ENCODE results near the gene CEP126. TPM values are rescaled to one million over a fixed set of nuclear protein-coding genes. Genes with fewer than 3 reads are reported as not detected.

CEP126 gene
- total and polyA plus RNA-seq, 2 experiments from 2014 or later, result 1.4 to 2.3 TPM

DNA sequence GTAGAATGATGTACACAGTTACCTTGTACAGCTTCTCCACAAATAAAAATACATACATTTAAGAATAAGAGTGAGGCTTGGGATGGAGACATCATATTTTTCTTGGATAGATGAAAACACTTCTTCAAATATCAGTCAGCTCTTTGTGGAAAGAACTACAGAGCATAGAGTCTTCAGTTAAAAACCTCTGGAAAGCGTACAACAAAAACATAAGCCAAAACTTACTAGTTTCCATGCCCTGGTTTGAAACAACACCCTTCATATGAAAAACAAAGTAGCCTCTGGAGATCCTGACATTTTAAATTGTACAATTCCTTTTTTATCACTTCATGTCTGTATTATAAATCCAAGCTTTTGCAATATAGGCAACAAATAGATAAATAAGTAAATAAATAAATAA is 7.0 kb upstream of the CEP126 start:
- Histone ChIP-seq H3K9me2 (ENCODE audit: insufficient read depth) (no peaks in the 10 kb centered on the region), H3K27ac (ENCODE audit: low read depth) (no peak overlapping the region), H3K79me2 (replicated peaks; ENCODE audit: insufficient read depth) (no peaks in the 10 kb centered on the region), H3K27me3 (ENCODE audit: insufficient read depth) (no peaks in the 10 kb centered on the region), H3F3A (replicated peaks; ENCODE audit: low read depth) (no peaks in the 10 kb centered on the region), H2AFZ (no peak overlapping the region), H3K36me3 (ENCODE audit: insufficient read depth) (no peaks in the 10 kb centered on the region), H4K20me1 (replicated peaks; ENCODE audit: insufficient read depth) (no peaks in the 10 kb centered on the region), H3K4me3 (no peak overlapping the region), H3K4me1 (ENCODE audit: insufficient read depth) (no peaks in the 10 kb centered on the region), H3K4me2 (no peak overlapping the region)
- no peak overlapping the region for H3K4me3 Mint-ChIP-seq
- H3K27ac Mint-ChIP-seq, result no peak overlapping the region
- no peaks in the 10 kb centered on the region; the same call in 2 of the 3 replicates for H3K4me1 Mint-ChIP-seq
- no peaks in the 10 kb centered on the region for H3K9me3 Mint-ChIP-seq
- H3K27me3 Mint-ChIP-seq (ENCODE audit: insufficient read depth, low read depth, poor library complexity), result no peaks in the 10 kb centered on the region
- H3K36me3 Mint-ChIP-seq (ENCODE audit: low read depth), result no peaks in the 10 kb centered on the region
- TF ChIP-seq NANOG (IDR thresholded peaks at IDR 0.05; ENCODE audit: borderline replicate concordance), result no peak
- TF ChIP-seq ZNF114 (CRISPR knock-in tag; IDR thresholded peaks at IDR 0.05), result no peak
- TF ChIP-seq, protein P1, sequence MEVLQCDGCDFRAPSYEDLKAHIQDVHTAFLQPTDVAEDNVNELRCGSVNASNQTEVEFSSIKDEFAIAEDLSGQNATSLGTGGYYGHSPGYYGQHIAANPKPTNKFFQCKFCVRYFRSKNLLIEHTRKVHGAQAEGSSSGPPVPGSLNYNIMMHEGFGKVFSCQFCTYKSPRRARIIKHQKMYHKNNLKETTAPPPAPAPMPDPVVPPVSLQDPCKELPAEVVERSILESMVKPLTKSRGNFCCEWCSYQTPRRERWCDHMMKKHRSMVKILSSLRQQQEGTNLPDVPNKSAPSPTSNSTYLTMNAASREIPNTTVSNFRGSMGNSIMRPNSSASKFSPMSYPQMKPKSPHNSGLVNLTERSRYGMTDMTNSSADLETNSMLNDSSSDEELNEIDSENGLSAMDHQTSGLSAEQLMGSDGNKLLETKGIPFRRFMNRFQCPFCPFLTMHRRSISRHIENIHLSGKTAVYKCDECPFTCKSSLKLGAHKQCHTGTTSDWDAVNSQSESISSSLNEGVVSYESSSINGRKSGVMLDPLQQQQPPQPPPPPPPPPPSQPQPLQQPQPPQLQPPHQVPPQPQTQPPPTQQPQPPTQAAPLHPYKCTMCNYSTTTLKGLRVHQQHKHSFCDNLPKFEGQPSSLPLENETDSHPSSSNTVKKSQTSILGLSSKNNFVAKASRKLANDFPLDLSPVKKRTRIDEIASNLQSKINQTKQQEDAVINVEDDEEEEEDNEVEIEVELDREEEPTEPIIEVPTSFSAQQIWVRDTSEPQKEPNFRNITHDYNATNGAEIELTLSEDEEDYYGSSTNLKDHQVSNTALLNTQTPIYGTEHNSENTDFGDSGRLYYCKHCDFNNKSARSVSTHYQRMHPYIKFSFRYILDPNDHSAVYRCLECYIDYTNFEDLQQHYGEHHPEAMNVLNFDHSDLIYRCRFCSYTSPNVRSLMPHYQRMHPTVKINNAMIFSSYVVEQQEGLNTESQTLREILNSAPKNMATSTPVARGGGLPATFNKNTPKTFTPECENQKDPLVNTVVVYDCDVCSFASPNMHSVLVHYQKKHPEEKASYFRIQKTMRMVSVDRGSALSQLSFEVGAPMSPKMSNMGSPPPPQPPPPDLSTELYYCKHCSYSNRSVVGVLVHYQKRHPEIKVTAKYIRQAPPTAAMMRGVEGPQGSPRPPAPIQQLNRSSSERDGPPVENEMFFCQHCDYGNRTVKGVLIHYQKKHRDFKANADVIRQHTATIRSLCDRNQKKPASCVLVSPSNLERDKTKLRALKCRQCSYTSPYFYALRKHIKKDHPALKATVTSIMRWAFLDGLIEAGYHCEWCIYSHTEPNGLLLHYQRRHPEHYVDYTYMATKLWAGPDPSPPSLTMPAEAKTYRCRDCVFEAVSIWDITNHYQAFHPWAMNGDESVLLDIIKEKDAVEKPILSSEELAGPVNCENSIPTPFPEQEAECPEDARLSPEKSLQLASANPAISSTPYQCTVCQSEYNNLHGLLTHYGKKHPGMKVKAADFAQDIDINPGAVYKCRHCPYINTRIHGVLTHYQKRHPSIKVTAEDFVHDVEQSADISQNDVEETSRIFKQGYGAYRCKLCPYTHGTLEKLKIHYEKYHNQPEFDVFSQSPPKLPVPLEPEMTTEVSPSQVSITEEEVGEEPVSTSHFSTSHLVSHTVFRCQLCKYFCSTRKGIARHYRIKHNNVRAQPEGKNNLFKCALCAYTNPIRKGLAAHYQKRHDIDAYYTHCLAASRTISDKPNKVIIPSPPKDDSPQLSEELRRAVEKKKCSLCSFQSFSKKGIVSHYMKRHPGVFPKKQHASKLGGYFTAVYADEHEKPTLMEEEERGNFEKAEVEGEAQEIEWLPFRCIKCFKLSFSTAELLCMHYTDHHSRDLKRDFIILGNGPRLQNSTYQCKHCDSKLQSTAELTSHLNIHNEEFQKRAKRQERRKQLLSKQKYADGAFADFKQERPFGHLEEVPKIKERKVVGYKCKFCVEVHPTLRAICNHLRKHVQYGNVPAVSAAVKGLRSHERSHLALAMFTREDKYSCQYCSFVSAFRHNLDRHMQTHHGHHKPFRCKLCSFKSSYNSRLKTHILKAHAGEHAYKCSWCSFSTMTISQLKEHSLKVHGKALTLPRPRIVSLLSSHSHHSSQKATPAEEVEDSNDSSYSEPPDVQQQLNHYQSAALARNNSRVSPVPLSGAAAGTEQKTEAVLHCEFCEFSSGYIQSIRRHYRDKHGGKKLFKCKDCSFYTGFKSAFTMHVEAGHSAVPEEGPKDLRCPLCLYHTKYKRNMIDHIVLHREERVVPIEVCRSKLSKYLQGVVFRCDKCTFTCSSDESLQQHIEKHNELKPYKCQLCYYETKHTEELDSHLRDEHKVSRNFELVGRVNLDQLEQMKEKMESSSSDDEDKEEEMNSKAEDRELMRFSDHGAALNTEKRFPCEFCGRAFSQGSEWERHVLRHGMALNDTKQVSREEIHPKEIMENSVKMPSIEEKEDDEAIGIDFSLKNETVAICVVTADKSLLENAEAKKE (CRISPR knock-in tag; IDR thresholded peaks at IDR 0.05), result no peak
- TF ChIP-seq, protein P2, sequence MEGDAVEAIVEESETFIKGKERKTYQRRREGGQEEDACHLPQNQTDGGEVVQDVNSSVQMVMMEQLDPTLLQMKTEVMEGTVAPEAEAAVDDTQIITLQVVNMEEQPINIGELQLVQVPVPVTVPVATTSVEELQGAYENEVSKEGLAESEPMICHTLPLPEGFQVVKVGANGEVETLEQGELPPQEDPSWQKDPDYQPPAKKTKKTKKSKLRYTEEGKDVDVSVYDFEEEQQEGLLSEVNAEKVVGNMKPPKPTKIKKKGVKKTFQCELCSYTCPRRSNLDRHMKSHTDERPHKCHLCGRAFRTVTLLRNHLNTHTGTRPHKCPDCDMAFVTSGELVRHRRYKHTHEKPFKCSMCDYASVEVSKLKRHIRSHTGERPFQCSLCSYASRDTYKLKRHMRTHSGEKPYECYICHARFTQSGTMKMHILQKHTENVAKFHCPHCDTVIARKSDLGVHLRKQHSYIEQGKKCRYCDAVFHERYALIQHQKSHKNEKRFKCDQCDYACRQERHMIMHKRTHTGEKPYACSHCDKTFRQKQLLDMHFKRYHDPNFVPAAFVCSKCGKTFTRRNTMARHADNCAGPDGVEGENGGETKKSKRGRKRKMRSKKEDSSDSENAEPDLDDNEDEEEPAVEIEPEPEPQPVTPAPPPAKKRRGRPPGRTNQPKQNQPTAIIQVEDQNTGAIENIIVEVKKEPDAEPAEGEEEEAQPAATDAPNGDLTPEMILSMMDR (conservative IDR thresholded peaks at IDR 0.05; ENCODE audit: low read depth in 2 of 2), result no peak
- TF ChIP-seq POLR2AphosphoS5 (IDR thresholded peaks at IDR 0.05; ENCODE audit: low read depth), result no peak
- TF ChIP-seq, protein P3, sequence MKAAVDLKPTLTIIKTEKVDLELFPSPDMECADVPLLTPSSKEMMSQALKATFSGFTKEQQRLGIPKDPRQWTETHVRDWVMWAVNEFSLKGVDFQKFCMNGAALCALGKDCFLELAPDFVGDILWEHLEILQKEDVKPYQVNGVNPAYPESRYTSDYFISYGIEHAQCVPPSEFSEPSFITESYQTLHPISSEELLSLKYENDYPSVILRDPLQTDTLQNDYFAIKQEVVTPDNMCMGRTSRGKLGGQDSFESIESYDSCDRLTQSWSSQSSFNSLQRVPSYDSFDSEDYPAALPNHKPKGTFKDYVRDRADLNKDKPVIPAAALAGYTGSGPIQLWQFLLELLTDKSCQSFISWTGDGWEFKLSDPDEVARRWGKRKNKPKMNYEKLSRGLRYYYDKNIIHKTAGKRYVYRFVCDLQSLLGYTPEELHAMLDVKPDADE (IDR thresholded peaks at IDR 0.05), result no peak
- TF ChIP-seq JUNB (IDR thresholded peaks at IDR 0.05; ENCODE audit: unreplicated experiment), result no peak
- no peak for TF ChIP-seq CREB1 (CRISPR knock-in tag; IDR thresholded peaks at IDR 0.05; ENCODE audit: low read depth)
- TF ChIP-seq EZH2phosphoT487 (IDR thresholded peaks at IDR 0.05; ENCODE audit: unreplicated experiment), result no peak
- TF ChIP-seq ZNF331 (CRISPR knock-in tag; IDR thresholded peaks at IDR 0.05; ENCODE audit: low read depth), result no peak
- TF ChIP-seq STAT1 (IDR thresholded peaks at IDR 0.05; ENCODE audit: unreplicated experiment), result no peak
- no peak for ATAC-seq
- DNase-seq (ENCODE audit: low spot score), result no peak

All from GM23338 (cell line).